HG03108 (cell line): ENCODE measurements around the gene LY6G5C.

Experiments used
- ATAC-seq: cut with Tn5 transposase; IDR thresholded peaks from one replicate; pipeline ENCODE4 v1.9.1; 2021; ENCODE audit warnings: moderate library complexity; ENCODE audit not compliant: unreplicated experiment

The LY6G5C gene

DNA sequence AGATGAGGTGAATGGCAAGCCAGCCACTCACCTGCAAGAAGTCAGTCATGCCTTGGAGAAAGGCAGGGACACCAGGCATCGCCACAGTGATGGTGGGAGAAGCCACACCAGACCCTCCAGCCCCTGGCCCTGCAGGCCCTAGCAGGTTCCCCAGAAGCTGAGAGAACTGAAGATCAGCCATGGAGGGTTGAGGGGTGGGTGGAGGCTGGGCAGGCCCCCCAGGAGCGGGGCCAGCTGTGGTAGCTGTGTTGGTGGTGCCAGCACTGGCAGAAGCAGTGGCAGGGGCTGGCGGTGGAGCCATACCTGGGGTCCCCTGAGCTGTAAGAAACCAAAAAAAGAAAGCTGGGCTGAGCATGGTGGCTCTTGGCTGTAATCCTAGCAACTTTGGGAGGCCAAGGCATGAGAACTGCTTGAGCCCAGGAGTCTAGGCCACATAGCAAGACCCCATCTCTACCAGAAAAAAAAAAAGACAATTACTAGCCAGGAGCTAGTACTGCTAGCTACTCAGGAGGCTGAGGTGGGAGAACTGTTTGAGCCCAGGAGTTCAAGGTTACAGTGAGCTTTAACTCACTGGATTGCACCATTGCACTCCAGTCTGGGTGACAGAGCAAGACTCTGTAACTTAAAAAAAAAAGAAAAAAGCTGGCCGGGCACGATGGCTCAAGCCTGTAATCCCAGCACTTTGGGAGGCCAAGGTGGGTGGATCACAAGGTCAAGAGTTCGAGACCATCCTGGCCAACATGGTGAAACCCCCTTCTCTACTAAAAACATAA, 37.9 kb downstream of the LY6G5C start:
- ATAC-seq = no peak

DNA sequence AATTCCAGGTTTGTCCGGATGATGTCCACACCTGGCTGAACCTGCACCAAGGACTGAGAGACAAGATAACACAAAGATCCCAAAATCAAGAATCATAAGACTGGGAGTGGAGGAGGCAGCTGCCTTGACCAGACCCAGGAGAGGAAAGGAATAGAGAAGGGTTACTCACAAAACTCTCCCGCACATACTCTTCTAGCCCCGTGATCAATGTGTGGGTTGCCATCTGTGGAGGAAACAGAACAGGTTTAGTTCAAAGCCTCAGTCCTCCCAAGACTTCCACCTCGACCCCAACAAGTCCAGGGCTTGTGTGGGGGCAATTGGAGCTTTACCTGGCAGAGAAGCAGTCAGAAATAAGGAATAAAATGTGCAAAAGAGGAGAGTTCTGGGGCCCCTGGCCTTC, 39.5 kb downstream of the LY6G5C start:
- no peak for ATAC-seq

DNA sequence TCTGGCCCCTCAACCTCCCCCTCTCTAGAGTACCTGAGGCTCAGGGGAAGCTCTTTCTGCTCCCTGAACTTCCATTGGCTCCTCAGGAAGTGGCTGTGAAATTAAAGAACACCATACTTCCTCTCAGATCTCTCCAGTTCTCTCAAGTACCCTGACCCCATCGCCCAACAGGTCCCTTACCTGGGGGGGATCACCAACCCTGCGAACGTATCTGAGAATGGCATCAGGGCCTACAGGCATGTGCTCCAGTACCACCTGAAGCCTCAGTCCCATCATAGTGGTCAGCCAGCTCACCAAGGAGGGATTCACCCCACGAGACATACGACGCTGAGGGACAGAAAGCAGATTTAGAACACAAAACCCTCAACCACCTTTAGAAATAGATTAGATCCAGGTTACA, 40.3 kb downstream of the LY6G5C start:
- ATAC-seq = no peak

DNA sequence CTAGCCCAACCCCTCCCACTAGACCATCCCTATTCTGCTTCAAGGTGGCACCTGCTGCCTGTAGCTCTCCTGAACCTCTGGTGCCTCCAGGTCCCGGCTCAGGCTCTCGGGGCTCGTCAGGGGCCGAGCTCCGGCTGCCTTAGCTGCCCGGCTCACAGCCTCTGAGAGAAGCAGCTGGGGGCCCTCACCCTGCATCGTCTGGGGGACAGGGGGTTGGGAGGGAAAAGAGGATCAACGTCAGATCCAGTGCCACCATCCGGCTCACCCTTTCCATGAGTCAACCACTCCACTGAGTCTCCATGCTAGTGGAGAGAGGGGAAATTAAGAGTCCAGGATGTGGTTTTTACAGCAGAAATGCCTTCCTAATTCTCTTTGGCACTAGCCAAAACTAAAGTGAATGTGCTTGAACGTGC, 41.4 kb downstream of the LY6G5C start:
- no peak for ATAC-seq

DNA sequence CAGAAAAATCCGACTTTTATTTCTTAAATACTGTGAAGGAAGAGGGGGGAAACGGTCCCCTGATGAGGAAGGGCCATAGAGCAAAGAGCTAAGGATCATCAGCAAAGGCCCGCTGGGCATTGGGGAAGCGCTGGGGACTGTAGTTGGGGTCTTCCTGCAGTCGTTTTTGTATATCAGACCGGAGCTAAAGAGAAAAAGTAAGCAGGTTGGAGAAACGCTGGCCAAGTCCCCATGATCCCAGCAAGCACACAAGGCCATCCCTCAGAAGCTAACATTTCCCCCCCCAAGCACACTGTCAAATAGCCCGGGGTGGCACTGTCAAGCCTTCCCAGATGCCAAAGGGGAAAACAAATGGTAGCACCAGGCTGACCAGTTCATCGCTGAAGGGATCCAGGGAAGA, 41.8 kb downstream of the LY6G5C start:
- ATAC-seq = no peak

DNA sequence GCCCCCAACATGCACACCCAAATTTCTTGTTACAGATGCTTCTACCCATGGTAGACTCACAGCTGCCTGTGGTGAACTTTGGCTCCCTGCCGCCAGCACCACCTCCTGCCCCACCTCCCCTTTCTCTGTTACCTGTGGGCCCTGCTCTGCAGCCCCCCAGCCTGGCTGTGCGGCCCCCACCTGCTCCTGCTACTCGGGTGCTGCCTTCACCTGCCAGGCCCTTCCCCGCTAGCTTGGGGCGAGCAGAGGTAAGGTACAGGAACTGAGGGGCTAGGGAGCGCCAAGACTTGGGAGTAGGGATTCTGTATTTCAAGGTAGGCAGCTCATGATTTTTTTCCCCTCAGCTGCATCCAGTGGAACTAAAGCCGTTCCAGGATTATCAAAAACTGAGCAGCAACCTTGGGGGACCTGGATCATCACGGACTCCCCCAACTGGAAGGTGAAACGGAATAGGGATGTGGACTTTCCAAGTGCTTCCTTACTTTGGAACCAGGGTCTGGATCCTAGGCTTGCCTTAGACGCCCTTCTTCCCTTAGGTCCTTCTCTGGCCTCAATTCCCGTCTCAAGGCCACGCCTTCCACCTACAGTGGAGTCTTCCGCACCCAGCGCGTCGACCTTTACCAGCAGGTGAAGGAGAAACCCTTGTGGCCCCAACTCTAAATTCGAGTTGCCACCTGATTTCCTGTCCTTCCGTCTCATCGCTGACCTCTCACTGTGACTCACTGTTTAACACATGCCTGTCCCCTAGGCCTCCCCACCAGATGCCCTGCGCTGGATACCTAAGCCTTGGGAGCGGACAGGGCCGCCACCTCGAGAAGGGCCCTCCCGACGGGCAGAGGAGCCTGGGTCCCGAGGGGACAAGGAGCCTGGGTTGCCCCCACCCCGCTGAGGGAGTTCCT, 43.9 kb downstream of the LY6G5C start:
- ATAC-seq = no peak

DNA sequence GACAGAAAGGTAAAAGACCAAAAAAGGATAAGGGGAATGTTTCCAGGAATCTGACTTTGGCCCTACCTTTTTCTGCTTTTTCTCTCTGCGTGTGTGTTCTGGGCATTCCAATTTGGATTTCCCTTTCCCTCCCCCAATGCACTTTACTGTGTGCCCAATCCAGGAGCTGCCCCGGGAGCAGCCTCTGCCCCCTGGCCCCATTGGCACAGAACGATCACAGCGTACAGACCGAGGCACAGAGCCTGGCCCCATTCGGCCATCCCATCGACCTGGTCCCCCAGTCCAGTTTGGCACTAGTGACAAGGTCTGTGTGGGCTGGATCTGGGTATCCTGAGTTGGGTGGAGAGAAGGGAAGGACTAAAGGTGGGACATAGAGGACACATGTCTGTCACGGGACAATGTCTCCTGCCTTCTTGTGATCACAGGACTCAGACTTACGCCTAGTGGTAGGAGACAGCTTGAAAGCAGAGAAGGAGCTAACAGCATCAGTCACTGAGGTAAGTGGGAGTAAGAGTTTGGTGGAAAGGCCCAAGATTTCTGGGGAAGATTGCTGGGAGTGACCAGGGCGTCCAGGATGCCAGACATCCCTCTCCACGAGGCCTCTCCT, 45.8 kb downstream of the LY6G5C start:
- no peak for ATAC-seq

DNA sequence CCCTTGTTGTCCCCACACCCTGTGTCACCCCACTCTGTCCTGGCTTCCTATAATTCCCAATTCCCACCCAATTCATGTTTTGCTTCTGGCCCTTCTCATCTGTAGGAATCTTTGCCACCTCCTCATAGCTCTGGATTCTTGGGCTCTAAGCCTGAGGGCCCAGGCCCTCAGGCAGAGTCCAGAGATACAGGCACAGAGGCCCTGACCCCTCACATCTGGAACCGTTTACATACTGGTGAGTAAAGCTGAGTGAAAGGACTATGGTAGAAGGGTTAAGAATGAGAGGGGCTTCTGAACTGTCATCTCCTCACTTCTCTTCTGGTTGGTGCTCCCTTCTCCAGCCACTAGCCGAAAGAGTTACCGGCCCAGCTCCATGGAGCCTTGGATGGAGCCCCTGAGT, 46.7 kb downstream of the LY6G5C start:
- no peak for ATAC-seq

DNA sequence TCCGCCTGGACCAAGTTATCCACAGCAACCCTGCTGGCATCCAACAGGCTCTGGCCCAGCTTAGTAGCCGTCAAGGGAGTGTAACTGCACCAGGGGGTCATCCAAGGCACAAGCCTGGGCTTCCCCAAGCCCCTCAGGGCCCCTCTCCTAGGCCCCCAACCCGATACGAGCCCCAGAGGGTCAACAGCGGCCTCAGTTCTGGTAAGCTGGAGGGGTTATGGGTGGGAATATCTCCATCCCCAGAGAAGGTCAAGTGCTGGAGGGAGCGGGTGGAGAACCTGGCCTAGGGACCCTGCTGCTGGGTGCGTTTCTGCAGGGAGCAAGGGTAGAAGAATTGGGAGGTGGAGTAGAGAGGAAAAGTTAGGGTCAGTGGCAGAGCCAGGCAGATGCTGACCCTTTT, 47.4 kb downstream of the LY6G5C start:
- ATAC-seq = no peak

DNA sequence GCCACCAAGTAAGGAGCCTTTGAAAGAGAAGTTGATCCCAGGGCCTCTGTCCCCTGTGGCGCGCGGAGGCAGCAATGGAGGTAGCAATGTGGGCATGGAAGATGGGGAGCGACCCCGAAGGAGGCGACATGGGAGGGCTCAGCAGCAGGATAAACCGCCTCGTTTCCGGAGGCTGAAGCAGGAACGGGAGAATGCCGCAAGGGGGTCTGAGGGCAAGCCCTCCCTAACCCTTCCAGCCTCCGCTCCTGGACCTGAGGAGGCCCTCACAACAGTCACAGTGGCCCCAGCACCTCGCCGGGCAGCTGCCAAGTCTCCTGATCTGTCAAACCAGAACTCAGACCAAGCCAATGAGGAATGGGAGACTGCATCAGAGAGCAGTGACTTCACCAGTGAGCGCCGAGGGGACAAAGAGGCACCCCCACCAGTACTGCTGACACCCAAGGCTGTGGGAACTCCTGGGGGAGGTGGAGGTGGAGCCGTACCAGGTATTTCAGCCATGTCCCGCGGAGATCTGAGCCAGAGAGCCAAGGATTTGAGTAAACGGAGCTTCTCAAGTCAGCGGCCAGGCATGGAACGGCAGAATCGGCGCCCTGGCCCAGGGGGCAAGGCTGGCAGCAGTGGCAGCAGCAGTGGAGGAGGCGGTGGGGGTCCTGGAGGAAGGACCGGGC, 48.5 kb downstream of the LY6G5C start:
- no peak for ATAC-seq

DNA sequence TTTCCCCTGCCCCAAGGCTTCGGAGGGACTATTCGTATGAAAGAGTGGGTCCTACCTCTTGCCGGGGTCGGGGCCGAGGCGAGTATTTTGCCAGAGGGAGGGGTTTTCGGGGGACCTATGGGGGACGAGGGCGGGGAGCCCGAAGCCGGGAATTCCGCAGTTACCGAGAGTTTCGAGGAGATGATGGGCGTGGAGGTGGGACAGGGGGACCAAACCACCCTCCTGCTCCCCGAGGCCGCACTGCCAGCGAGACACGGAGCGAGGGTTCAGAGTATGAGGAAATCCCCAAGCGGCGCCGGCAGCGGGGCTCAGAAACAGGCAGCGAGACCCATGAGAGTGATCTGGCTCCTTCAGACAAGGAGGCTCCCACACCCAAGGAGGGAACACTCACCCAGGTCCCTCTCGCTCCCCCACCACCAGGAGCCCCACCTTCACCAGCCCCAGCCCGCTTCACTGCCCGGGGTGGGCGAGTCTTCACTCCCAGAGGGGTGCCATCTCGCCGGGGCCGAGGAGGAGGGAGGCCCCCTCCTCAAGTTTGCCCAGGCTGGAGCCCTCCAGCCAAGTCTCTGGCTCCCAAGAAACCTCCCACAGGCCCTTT, 49.1 kb downstream of the LY6G5C start:
- ATAC-seq = no peak

DNA sequence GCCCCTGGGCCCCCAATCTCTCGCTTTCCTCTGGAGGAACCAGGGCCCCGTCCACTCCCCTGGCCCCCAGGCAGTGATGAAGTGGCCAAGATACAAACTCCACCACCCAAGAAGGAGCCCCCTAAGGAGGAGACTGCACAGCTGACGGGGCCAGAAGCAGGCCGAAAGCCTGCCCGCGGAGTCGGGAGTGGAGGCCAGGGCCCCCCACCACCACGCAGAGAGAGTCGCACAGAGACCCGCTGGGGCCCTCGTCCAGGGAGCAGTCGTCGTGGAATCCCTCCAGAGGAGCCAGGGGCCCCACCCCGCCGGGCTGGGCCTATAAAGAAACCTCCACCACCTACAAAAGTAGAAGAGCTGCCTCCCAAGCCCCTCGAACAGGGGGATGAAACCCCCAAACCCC, 49.7 kb downstream of the LY6G5C start:
- ATAC-seq = no peak

DNA sequence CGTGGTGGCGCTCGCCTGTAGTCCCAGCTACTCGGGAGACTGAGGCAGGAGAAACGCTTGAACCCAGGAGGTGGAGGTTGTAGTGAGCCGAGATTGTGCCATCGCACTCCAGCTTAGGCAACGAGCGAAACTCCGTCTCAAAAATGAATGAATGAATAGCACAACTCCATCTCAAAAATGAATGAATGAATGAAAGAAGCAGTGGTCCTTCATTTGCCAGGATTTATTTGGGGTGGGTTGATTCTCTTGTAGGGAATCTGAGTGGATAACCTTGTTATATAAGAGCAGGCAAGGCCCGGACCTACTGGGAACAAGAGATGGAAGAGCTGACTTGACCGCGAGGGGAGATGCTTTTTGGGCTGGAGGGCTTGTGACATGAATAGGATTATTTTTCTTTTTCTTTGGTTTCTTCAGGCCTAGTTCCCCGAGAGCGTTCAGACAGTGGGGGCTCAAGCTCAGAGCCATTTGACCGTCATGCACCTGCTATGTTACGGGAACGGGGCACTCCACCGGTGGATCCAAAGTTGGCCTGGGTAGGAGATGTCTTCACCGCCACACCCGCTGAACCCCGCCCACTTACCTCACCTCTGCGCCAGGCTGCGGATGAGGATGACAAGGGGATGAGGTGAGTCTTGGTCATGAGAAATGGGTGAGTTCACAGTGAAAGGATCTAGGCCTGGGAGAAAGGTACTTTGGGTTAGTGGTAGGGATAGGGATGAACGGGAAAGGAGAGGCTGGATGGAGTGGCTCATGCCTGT, 50.5 kb downstream of the LY6G5C start:
- ATAC-seq = no peak

DNA sequence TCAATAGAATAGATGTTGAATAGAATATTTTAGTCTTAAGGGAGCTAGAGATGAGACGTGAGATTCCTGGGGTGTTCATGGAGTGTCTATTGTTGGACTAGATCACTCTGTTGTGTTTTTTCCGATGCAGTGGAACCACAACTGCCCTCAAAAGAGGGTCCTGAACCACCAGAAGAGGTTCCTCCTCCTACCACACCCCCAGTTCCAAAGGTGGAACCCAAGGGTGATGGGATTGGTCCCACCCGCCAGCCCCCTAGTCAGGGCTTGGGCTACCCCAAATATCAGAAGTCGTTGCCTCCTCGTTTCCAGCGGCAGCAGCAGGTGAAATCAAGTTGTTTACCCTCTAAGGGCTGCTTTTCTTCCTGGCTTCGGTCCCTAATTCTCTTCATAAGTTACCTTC, 51.9 kb downstream of the LY6G5C start:
- ATAC-seq = no peak

DNA sequence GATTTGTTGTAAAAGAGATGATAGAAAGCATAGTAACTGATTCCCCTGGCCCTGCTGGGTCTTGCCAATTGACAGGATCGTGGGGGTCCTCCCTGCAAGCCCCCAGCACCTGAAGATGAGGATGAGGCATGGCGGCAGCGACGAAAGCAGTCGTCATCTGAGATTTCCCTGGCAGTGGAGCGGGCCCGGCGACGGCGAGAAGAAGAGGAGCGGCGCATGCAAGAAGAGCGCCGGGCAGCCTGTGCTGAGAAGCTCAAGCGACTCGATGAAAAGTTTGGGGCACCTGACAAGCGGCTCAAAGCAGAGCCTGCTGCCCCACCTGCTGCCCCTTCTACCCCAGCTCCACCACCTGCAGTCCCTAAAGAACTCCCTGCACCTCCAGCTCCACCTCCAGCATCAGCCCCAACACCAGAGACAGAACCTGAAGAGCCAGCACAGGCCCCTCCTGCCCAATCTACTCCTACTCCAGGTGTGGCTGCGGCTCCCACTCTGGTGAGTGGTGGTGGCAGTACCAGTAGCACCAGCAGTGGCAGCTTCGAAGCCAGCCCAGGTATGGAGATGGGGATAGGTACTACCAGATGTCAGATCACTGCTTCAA, 53.1 kb downstream of the LY6G5C start:
- ATAC-seq = no peak

DNA sequence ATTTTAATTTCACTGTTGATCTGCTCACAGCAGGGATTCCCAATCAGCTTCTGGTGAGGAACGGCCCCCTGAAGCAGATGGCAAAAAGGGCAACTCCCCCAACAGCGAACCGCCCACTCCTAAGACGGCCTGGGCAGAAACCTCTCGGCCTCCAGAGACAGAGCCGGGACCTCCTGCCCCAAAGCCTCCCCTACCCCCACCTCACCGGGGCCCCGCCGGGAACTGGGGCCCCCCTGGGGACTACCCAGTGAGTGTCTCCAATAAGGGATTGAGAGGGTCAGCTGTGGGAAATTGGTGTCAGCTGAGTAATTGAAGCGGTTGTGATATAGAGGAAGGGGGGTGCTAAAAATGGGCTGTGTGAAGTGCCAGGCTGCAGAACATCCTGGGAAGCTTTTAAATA, 53.9 kb downstream of the LY6G5C start:
- no peak for ATAC-seq
